ENCODE data around the gene NHLRC4. TPM values are rescaled to one million over a fixed set of nuclear protein-coding genes. Genes with fewer than 3 reads are reported as not detected.

The NHLRC4 gene
- total and polyA plus RNA-seq, 12 donors: 0.57 to 22.3 (median 6.3) TPM

GRCh38 chr16:576197-576822 is 9.5 kb downstream of the NHLRC4 start:
- TF ChIP-seq, protein P1, sequence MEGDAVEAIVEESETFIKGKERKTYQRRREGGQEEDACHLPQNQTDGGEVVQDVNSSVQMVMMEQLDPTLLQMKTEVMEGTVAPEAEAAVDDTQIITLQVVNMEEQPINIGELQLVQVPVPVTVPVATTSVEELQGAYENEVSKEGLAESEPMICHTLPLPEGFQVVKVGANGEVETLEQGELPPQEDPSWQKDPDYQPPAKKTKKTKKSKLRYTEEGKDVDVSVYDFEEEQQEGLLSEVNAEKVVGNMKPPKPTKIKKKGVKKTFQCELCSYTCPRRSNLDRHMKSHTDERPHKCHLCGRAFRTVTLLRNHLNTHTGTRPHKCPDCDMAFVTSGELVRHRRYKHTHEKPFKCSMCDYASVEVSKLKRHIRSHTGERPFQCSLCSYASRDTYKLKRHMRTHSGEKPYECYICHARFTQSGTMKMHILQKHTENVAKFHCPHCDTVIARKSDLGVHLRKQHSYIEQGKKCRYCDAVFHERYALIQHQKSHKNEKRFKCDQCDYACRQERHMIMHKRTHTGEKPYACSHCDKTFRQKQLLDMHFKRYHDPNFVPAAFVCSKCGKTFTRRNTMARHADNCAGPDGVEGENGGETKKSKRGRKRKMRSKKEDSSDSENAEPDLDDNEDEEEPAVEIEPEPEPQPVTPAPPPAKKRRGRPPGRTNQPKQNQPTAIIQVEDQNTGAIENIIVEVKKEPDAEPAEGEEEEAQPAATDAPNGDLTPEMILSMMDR (IDR thresholded peaks at IDR 0.05): no peak
- no peak for TF ChIP-seq POLR2A (IDR thresholded peaks at IDR 0.05)
- WGBS, 4 donors: 78 to 93% (median 87%) methylated on average over 10 to 21 of the region's 21 CpGs
- intact Hi-C loops (cut with DNase I): loop anchor here in 1 of 2 donors (5.0 kb wide), 1 partner anchor 81 kb away; no protein-coding TSS in a partner anchor

GRCh38 chr16:576823-577201 is 10.0 kb downstream of the NHLRC4 start:
- DNase-seq: no peak
- peaks cover 0 to 5% of the 10 kb centered on the region in 2 donors for H3K4me1 ChIP-seq (replicated peaks in 1 of 2)
- H3K4me3 ChIP-seq: no peak overlapping the region
- H3K27me3 ChIP-seq: no peaks in the 10 kb centered on the region
- H3K36me3 ChIP-seq (replicated peaks in 1 of 2): peaks cover 0 to 21% of the 10 kb centered on the region in 2 donors
- H3K9me3 ChIP-seq (replicated peaks in 1 of 3): no peaks in the 10 kb centered on the region
- intact Hi-C loops (cut with DNase I): loop anchor here in 1 of 2 donors (5.0 kb wide), 1 partner anchor 80 kb away; no protein-coding TSS in a partner anchor
- H3K27ac ChIP-seq: no peak overlapping the region
- no peak for TF ChIP-seq POLR2A (IDR thresholded peaks at IDR 0.05)
- TF ChIP-seq, protein P1 (IDR thresholded peaks at IDR 0.05): no peak
- 73 to 81% (median 77%) methylated on average over 8 of the region's 8 CpGs for WGBS, 4 donors

More at GRCh38 chr16:576197-576822, 9.5 kb downstream of the NHLRC4 start:
- Histone ChIP-seq H3K27ac (no peak overlapping the region), H3K27me3 (no peaks in the 10 kb centered on the region), H3K9me3 (replicated peaks in 1 of 3) (no peaks in the 10 kb centered on the region), H3K4me1 (replicated peaks in 1 of 2) (peaks cover 0 to 5% of the 10 kb centered on the region in 2 donors), H3K36me3 (replicated peaks in 1 of 2) (peaks cover 0 to 21% of the 10 kb centered on the region in 2 donors), H3K4me3 (no peak overlapping the region)
- no peak for DNase-seq

DNA sequence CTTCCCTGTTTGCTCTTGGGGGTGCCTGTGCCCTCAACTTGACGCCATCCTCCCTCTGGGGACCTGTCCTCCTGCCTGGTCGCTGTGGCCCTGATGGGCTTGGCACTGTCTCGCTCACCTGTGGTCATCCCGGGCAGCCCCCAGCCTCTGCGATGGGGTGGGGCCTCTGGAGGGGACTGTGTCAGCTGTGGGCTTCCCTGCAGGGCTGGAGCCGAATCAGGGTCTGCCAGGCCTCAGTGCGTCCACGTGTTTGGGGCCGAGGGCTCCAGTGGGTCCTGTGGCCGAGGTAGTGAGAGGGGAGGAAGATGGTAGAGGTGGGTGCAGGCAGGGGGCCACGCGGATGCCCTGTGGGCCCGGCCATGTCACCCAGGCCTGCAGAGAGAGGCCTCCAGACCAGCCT is 11.0 kb downstream of the NHLRC4 start:
- no peak for DNase-seq
- intact Hi-C loops (cut with DNase I): loop anchor here in 1 of 2 donors (5.0 kb wide), 1 partner anchor 80 kb away; no protein-coding TSS in a partner anchor

GRCh38 chr16:578232-578869 is 11.5 kb downstream of the NHLRC4 start:
- no peak for TF ChIP-seq POLR2A (IDR thresholded peaks at IDR 0.05)
- TF ChIP-seq, protein P1 (IDR thresholded peaks at IDR 0.05): no peak
- DNase-seq: no peak
- H3K4me1 ChIP-seq (replicated peaks in 1 of 2): peaks cover 0 to under 1% of the 10 kb centered on the region in 2 donors
- H3K36me3 ChIP-seq (replicated peaks in 1 of 2): peaks cover 0 to 21% of the 10 kb centered on the region in 2 donors
- 75 to 90% (median 83%) methylated on average over 6 to 24 of the region's 24 CpGs for WGBS, 4 donors
- no peaks in the 10 kb centered on the region for H3K27me3 ChIP-seq
- intact Hi-C loops (cut with DNase I): loop anchor here in 1 of 2 donors (5.0 kb wide), 1 partner anchor 79 kb away; no protein-coding TSS in a partner anchor
- no peaks in the 10 kb centered on the region for H3K9me3 ChIP-seq (replicated peaks in 1 of 3)
- no peak overlapping the region for H3K27ac ChIP-seq
- no peak overlapping the region for H3K4me3 ChIP-seq

More for the DNA sequence above, 11.0 kb downstream of the NHLRC4 start:
- no peak overlapping the region for H3K27ac ChIP-seq
- H3K4me1 ChIP-seq (replicated peaks in 1 of 2): peaks cover 0 to 5% of the 10 kb centered on the region in 2 donors
- no peak for TF ChIP-seq POLR2A (IDR thresholded peaks at IDR 0.05)
- no peaks in the 10 kb centered on the region for H3K27me3 ChIP-seq
- no peaks in the 10 kb centered on the region for H3K9me3 ChIP-seq (replicated peaks in 1 of 3)
- peaks cover 0 to 21% of the 10 kb centered on the region in 2 donors for H3K36me3 ChIP-seq (replicated peaks in 1 of 2)
- 93 to 100% (median 97%) methylated on average over 1 to 13 of the region's 13 CpGs for WGBS, 4 donors
- H3K4me3 ChIP-seq: no peak overlapping the region
